ENCODE results near the gene SRC.

GRCh38 chr20:37339208-37339607 is 6.7 kb upstream of the SRC start:
- no peak for TF ChIP-seq OSR1 (CRISPR knock-in tag; IDR thresholded peaks at IDR 0.05)
- no peak for TF ChIP-seq SNAI2 (CRISPR knock-in tag; IDR thresholded peaks at IDR 0.05)
- TF ChIP-seq TSHZ2 (CRISPR knock-in tag; IDR thresholded peaks at IDR 0.05), result no peak
- TF ChIP-seq ZFP3 (CRISPR knock-in tag; IDR thresholded peaks at IDR 0.05), result no peak
- TF ChIP-seq ARNTL (CRISPR knock-in tag; IDR thresholded peaks at IDR 0.05; ENCODE audit: borderline replicate concordance, low read depth), result no peak
- no peak for TF ChIP-seq ZNF70 (CRISPR knock-in tag; IDR thresholded peaks at IDR 0.05)
- no peak for TF ChIP-seq TCF4 (CRISPR knock-in tag; IDR thresholded peaks at IDR 0.05; ENCODE audit: borderline replicate concordance)
- no peak for TF ChIP-seq RARB (CRISPR knock-in tag; IDR thresholded peaks at IDR 0.05)
